HepG2 (cell line): ENCODE measurements around the gene ACOT9. TPM values are rescaled to one million over a fixed set of nuclear protein-coding genes. Genes with fewer than 3 reads are reported as not detected.

Experiments used
- ATAC-seq: fragments of 200-7000 bp; cut with Tn5 transposase; 3 replicates; pipeline ENCODE4 v1.9.1; 2020; ENCODE audit warnings: mild to moderate bottlenecking, moderate library complexity
- BruUV-seq: library from RNA; stranded (reverse); fragments of 400-500 nt; replicated peaks from 2 replicates; lab custom pipeline; 2021; lab: Mats Ljungman, UMichigan
- CTCF ChIA-PET: fragments of 300-600 bp; formaldehyde crosslinking; extraction: SDS; loops from one replicate; lab custom pipeline; 2021; ENCODE audit warnings: low total read pairs, inconsistent platforms, low intra/inter-chr PET ratio; lab: Yijun Ruan, JAX
- POLR2A ChIA-PET: fragments of 350-600 bp; sonication (Branson Sonifier 250); formaldehyde crosslinking; loops from one replicate; lab custom pipeline; 2020; ENCODE audit warnings: antibody characterized with exemption, inconsistent platforms; lab: Yijun Ruan, JAX
- DNase-seq: peaks from one replicate; pipeline ENCODE4 v3.0.0-alpha.2; 2015; ENCODE audit warnings: low spot score
- FAIRE-seq: peaks from 3 replicates; lab custom pipeline; 2011; peaks lifted over from hg19 to GRCh38; lab: Jason Lieb, UNC
- H2AFZ ChIP-seq: one replicate; pipeline ENCODE4 v1.6.1; 2011; ENCODE audit warnings: low read length, inconsistent platforms
- H3K27ac ChIP-seq: fragments of 300-600 bp; 3 replicates; pipeline ENCODE4 v1.8.0; 2011; ENCODE audit warnings: mixed run types, mild to moderate bottlenecking, mixed read lengths, low read length, inconsistent platforms; ENCODE audit not compliant: insufficient read depth; ENCODE audit errors: extremely low read length
- H3K27me3 ChIP-seq, 2 experiments: fragments of 200-600 bp in 1 of 2; 2 replicates in 1 of 2; 3 replicates in 1 of 2; pipeline versions ENCODE4 v1.6.0 to v1.8.0; 2011; ENCODE audit warnings: low read length in 2 of 2, mild to moderate bottlenecking in 2 of 2, moderate library complexity in 2 of 2, inconsistent platforms in 1 of 2; ENCODE audit not compliant: insufficient read depth in 2 of 2, control insufficient read depth in 1 of 2
- H3K36me3 ChIP-seq, 2 experiments: fragments of 200-600 bp in 1 of 2; replicated peaks in 1 of 2; 2 replicates in 1 of 2; 3 replicates in 1 of 2; pipeline versions ENCODE4 v1.5.1 to v1.8.0; 2011; ENCODE audit warnings: low read length in 2 of 2, inconsistent platforms in 1 of 2; ENCODE audit not compliant: insufficient read depth in 2 of 2, control insufficient read depth in 1 of 2
- H3K4me1 ChIP-seq: 2 replicates; pipeline ENCODE4 v1.5.1; 2012; ENCODE audit warnings: low read length, inconsistent platforms; ENCODE audit not compliant: insufficient read depth
- H3K4me2 ChIP-seq: 2 replicates; pipeline ENCODE4 v1.6.0; 2011; ENCODE audit warnings: low read depth, low read length, inconsistent platforms
- H3K4me3 ChIP-seq, 3 experiments: fragments of 200-600 bp in 1 of 3; sonication (generic), shearing (Covaris generic) in 1 of 3; replicated peaks in 1 of 3; 2 replicates each; pipeline ENCODE4 v1.5.1; 2011 to 2016; ENCODE audit warnings: low read length in 3 of 3, inconsistent platforms in 2 of 3, low read depth in 2 of 3, mild to moderate bottlenecking in 2 of 3, control low read depth in 1 of 3, mixed read lengths in 1 of 3; ENCODE audit not compliant: insufficient read depth in 1 of 3
- H3K79me2 ChIP-seq: one replicate; pipeline ENCODE4 v1.6.1; 2011; ENCODE audit warnings: low read length, inconsistent platforms; ENCODE audit not compliant: insufficient read depth
- H3K9ac ChIP-seq: 2 replicates; pipeline ENCODE4 v1.6.0; 2011; ENCODE audit warnings: mild to moderate bottlenecking, low read depth, low read length, inconsistent platforms; ENCODE audit not compliant: insufficient read depth
- H3K9me3 ChIP-seq: 2 replicates; pipeline ENCODE4 v1.5.1; 2012; ENCODE audit warnings: mild to moderate bottlenecking, low read length
- H4K20me1 ChIP-seq: 2 replicates; pipeline ENCODE4 v1.6.0; 2011; ENCODE audit warnings: inconsistent platforms, mild to moderate bottlenecking, low read length, moderate library complexity; ENCODE audit not compliant: insufficient read depth
- CBX5 ChIP-seq: sonication (generic); formaldehyde crosslinking; IDR thresholded peaks from 2 replicates; pipeline ENCODE4 v1.4.0; 2020; ENCODE audit warnings: missing genetic modification reagents, borderline replicate concordance
- FOXO4 ChIP-seq: sonication (generic); formaldehyde crosslinking; conservative IDR thresholded peaks from 2 replicates; pipeline ENCODE4 v1.8.1; 2023; ENCODE audit warnings: missing genetic modification reagents
- HMGA1 ChIP-seq: sonication (generic); formaldehyde crosslinking; conservative IDR thresholded peaks from 2 replicates; pipeline ENCODE4 v1.4.0; 2020; ENCODE audit warnings: missing genetic modification reagents
- MEIS1 ChIP-seq: sonication (generic); formaldehyde crosslinking; IDR thresholded peaks from 2 replicates; pipeline ENCODE4 v1.9.0; 2021; ENCODE audit warnings: mild to moderate bottlenecking, missing genetic modification reagents, moderate library complexity, borderline replicate concordance
- NCOR1 ChIP-seq: fragments of 200-600 bp; sonication (generic); IDR thresholded peaks from 2 replicates; pipeline ENCODE4 v1.7.0; 2017; ENCODE audit warnings: antibody characterized with exemption, low read length, borderline replicate concordance
- ZHX2 ChIP-seq, 2 experiments: sonication (generic) in 1 of 2; formaldehyde crosslinking in 1 of 2; IDR thresholded peaks; 2 replicates each; pipeline versions ENCODE4 v1.6.1 to v1.9.0; 2014 to 2022; ENCODE audit warnings: antibody characterized with exemption in 1 of 2, borderline replicate concordance in 1 of 2, inconsistent platforms in 1 of 2, low read depth in 1 of 2, missing genetic modification reagents in 1 of 2
- ZNF224 ChIP-seq: sonication (generic); formaldehyde crosslinking; IDR thresholded peaks from 2 replicates; pipeline ENCODE4 v1.5.0; 2020; ENCODE audit warnings: mild to moderate bottlenecking, missing genetic modification reagents
- ZNF652 ChIP-seq: IDR thresholded peaks from 2 replicates; pipeline ENCODE4 v1.6.1; 2016; ENCODE audit warnings: low read depth, borderline replicate concordance
- ZNF768 ChIP-seq: sonication (generic); formaldehyde crosslinking; IDR thresholded peaks from 2 replicates; pipeline ENCODE4 v1.4.0; 2020; ENCODE audit warnings: missing genetic modification reagents
- WGBS: methylation state at CpG from one replicate; pipeline ENCODE4 v1.1.6; 2017; ENCODE audit warnings: low lambda C conversion rate; 5-methylcytosine and 5-hydroxymethylcytosine counted together
- in situ Hi-C: cut with HindIII; loops from 2 replicates; pipeline ENCODE4 v1.10.0; 2017; ENCODE audit warnings: low pct_unique_long_range_greater_than_20kb; ENCODE audit not compliant: extremely low pct_ligation_motif_present
- intact Hi-C: fragments of 100-400 bp; cut with micrococcal nuclease; formaldehyde crosslinking; loops from one replicate; pipeline ENCODE4 v1.10.0; 2022; ENCODE audit not compliant: unreplicated experiment
- polyA plus RNA-seq, 8 experiments: library from polyadenylated mRNA; depleted of rRNA in 3 of 8; stranded (reverse) in 7 of 8; unstranded in 1 of 8; fragments of >200 nt; fragmentation: Illumina TruSeq in 4 of 8; extraction: Trizol in 4 of 8; gene quantifications; 2 replicates each; pipeline versions ENCODE4 v1.2.1 to v1.2.3, GENCODE V29; 2011 to 2016; ENCODE audit warnings: low read depth in 4 of 8, missing spikeins in 1 of 8, mixed read lengths in 1 of 8; ENCODE audit not compliant: insufficient read depth in 1 of 8
- total RNA-seq, 5 experiments: library from RNA; depleted of rRNA; stranded (reverse); fragments of >200 nt; fragmentation: Illumina TruSeq; extraction: Trizol; gene quantifications; 2 replicates each; pipeline ENCODE4 v1.2.3, GENCODE V29; 2016; ENCODE audit warnings: low read depth in 1 of 5

ACOT9 gene
- total and polyA plus RNA-seq, 2 of the 13 experiments (the other 11 are each of a cell fraction or from before 2014, with no cell fraction given), result 33.3 to 36.9 TPM

GRCh38 chrX:23662187-23662586 is 80.9 kb downstream of the ACOT9 start (continued):
- no peak for TF ChIP-seq MEIS1 (CRISPR knock-in tag)
- TF ChIP-seq ZNF224 (CRISPR knock-in tag), result no peak
- no peak for TF ChIP-seq ZNF768 (CRISPR knock-in tag)
- no peak for TF ChIP-seq CBX5 (CRISPR knock-in tag)
- TF ChIP-seq NCOR1, result no peak

GRCh38 chrX:23661671-23662070 is 81.4 kb downstream of the ACOT9 start:
- H3K4me3 ChIP-seq, result no peak overlapping the region
- H3K9ac ChIP-seq, result no peak overlapping the region
- H2AFZ ChIP-seq, result no peak overlapping the region
- no peak overlapping the region for H3K27ac ChIP-seq
- POLR2A ChIA-PET, result no interaction called here
- H3K36me3 ChIP-seq, result no peaks in the 10 kb centered on the region
- no peak for ATAC-seq
- no peaks in the 10 kb centered on the region for H3K79me2 ChIP-seq
- no peak overlapping the region for H3K4me2 ChIP-seq
- no peak for FAIRE-seq
- WGBS, result 0% methylated on average over 1 of the region's 1 CpG
- intact Hi-C loops, result no loop called here
- H3K9me3 ChIP-seq, result no peaks in the 10 kb centered on the region
- H3K27me3 ChIP-seq, result no peaks in the 10 kb centered on the region
- TF ChIP-seq ZHX2 (IDR thresholded peaks at IDR 0.05; ENCODE audit: low read depth) (no peak), ZHX2 (CRISPR knock-in tag; IDR thresholded peaks at IDR 0.05; ENCODE audit: borderline replicate concordance) (no peak), HMGA1 (CRISPR knock-in tag) (no peak), FOXO4 (CRISPR knock-in tag) (no peak), ZNF652 (CRISPR knock-in tag) (no peak)
- H4K20me1 ChIP-seq, result no peaks in the 10 kb centered on the region
- CTCF ChIA-PET, result no interaction called here
- in situ Hi-C loops, result no loop called here
- BruUV-seq, result no TSS peak
- peaks cover 19% of the 10 kb centered on the region for H3K4me1 ChIP-seq
- DNase-seq, result no peak
